ENCODE results near the gene LHFPL3.

DNA sequence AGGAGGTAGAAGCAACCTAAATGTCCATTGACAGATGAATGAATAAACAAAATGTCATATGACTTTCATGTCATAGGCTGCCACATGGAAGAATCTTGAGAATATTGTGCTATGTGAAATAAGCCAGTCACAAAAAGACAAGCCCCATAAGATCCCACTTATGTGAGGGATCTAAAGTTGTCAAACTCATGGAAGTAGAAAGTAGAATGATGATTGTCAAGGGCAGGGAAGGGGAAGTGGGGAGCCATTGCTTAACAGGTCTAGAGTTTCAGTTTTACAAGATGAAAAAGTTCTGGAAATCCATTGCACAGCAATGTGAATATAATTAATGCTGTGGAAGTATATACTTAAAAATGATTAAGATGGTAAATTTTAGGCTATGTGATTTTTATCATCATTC lies 456.3 kb downstream of the LHFPL3 start:
- TF ChIP-seq TP53 (CRISPR knock-in tag; IDR thresholded peaks at IDR 0.05) (no peak), FOXJ3 (CRISPR knock-in tag; IDR thresholded peaks at IDR 0.05; ENCODE audit: borderline replicate concordance) (no peak)
- TF ChIP-seq, protein P1, sequence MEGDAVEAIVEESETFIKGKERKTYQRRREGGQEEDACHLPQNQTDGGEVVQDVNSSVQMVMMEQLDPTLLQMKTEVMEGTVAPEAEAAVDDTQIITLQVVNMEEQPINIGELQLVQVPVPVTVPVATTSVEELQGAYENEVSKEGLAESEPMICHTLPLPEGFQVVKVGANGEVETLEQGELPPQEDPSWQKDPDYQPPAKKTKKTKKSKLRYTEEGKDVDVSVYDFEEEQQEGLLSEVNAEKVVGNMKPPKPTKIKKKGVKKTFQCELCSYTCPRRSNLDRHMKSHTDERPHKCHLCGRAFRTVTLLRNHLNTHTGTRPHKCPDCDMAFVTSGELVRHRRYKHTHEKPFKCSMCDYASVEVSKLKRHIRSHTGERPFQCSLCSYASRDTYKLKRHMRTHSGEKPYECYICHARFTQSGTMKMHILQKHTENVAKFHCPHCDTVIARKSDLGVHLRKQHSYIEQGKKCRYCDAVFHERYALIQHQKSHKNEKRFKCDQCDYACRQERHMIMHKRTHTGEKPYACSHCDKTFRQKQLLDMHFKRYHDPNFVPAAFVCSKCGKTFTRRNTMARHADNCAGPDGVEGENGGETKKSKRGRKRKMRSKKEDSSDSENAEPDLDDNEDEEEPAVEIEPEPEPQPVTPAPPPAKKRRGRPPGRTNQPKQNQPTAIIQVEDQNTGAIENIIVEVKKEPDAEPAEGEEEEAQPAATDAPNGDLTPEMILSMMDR (IDR thresholded peaks at IDR 0.05), result no peak
- TF ChIP-seq, protein P2, sequence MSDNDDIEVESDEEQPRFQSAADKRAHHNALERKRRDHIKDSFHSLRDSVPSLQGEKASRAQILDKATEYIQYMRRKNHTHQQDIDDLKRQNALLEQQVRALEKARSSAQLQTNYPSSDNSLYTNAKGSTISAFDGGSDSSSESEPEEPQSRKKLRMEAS (CRISPR knock-in tag; IDR thresholded peaks at IDR 0.05), result no peak

All from WTC11 (cell line).